Measurements from ENCODE around the gene NRP2.

DNA sequence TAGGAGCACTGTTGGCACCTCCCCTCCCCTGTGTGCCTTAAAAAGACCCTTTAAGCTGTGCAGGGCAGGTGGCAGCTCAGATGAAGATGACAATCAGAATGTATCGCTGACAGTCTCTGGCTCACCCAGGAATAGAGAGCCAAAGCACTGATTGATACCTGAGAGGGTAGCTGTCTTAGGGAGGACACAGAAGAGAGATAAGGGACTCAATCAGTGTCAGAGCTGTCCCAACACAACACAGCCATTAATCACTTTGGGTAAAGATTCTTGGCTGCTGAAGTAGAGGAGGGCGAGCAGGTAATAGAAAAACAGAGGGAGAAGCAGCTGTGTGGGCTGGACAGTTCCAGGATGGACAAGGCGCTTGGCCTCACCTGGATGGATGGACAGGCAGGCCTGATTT is 124.9 kb downstream of the NRP2 start:
- TF ChIP-seq, protein P1, sequence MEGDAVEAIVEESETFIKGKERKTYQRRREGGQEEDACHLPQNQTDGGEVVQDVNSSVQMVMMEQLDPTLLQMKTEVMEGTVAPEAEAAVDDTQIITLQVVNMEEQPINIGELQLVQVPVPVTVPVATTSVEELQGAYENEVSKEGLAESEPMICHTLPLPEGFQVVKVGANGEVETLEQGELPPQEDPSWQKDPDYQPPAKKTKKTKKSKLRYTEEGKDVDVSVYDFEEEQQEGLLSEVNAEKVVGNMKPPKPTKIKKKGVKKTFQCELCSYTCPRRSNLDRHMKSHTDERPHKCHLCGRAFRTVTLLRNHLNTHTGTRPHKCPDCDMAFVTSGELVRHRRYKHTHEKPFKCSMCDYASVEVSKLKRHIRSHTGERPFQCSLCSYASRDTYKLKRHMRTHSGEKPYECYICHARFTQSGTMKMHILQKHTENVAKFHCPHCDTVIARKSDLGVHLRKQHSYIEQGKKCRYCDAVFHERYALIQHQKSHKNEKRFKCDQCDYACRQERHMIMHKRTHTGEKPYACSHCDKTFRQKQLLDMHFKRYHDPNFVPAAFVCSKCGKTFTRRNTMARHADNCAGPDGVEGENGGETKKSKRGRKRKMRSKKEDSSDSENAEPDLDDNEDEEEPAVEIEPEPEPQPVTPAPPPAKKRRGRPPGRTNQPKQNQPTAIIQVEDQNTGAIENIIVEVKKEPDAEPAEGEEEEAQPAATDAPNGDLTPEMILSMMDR (IDR thresholded peaks at IDR 0.05) = no peak
- no peak for TF ChIP-seq POLR2AphosphoS5 (IDR thresholded peaks at IDR 0.05)

Data from prostate gland (tissue), 2 donors.